ENCODE data around the gene CHD6.

GRCh38 chr20:41540918-41541317 is 77.3 kb downstream of the CHD6 start:
- TF ChIP-seq CTCF (IDR thresholded peaks at IDR 0.05) (no peak), POLR2AphosphoS5 (IDR thresholded peaks at IDR 0.05) (no peak), POLR2A (IDR thresholded peaks at IDR 0.05; ENCODE audit: low read depth) (no peak), EP300 (IDR thresholded peaks at IDR 0.05) (no peak)

Data from esophagus muscularis mucosa (tissue), 4 donors.